ENCODE results near the gene TMEM187. TPM values are rescaled to one million over a fixed set of nuclear protein-coding genes. Genes with fewer than 3 reads are reported as not detected.

Gene TMEM187
- polyA plus RNA-seq, 6 donors from 2014 or later: 5.0 to 13.6 (median 8.1) TPM

DNA sequence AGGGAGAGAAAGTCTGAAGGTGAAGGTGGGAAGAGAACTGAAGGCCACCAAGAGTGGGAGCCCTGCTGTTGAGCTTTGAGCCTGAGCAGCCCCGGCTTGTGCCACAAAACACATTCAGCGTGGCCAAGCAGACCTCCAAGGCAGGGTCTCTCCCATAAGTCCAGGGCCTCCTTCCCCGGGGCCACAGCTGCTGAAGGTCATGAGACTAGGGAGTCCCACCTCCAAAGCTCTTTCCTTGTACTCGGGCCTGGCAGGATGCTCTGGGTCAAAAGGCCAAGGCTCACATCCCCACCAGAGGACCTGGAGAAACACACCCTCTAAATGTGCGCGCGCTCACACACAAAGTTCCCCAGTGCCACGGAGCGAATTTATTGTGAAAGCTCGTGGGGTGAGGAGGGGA is 43.0 kb upstream of the TMEM187 start:
- Mint-ChIP-seq H3K27me3 (no peaks in the 10 kb centered on the region), H3K36me3 (peaks cover 0 to 11% of the 10 kb centered on the region in 2 donors), H3K9me3 (peaks cover 0 to 3% (median 0%) of the 10 kb centered on the region in 7 donors), H3K27ac (peak overlapping the region in 5 of 6 donors; percentile 14 to 99 (median 73)), H3K4me1 (peaks cover 36 to 53% (median 48%) of the 10 kb centered on the region in 3 donors), H3K4me3 (peak overlapping the region in 3 of 8 donors; percentile 12 to 97 (median 59))
- ATAC-seq (ENCODE audit: low read depth in 2 of 2) (no peak), DNase-seq (no peak)

DNA sequence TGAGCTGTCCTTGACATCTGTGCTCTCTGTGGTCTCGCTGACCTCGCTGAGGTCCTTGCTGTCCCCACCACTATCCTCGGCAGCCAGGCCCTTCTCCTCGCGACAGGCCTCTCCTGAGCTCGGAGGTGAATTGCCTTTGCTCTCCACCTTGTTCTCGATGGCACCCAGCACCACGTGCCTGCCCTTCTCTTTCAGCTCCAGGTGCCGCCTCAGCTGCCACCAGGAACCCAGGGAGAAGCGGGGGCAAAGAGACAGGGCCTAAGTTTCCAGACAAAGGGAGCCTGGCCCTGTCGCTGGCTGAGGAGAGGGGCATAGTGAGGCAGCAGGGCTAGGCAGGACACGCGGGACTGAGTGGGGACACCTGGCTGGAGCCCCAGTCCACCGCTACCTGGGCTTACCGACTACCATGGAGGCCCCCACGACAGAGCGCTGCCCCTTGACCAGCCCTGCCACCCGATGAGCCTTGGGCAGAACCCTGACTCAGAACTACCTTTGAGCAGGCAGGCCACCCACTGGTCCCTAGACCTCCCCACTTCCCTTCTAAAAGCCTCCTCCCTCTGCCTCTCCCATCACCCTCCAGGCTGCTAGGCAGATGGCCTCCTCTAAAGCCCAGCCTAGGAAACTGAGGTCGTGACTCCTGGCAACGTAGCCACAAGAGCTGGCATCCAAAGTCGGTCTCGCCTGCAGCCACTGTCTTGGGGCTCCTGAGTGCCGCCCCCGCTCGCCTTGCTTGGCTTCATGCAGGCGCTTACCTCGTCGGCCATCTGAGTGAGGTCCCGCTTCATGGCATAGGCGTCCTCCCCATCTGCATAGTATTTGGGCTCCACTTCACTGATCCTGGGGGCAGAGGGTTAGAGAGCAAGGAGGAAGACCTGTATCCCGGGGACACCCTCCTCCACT is 42.3 kb upstream of the TMEM187 start:
- Mint-ChIP-seq H3K9me3 (peaks cover 0 to 3% (median 0%) of the 10 kb centered on the region in 7 donors), H3K27ac (peak overlapping the region in 5 of 6 donors; percentile 42 to 99 (median 90)), H3K4me1 (peaks cover 33 to 46% (median 41%) of the 10 kb centered on the region in 3 donors), H3K4me3 (peak overlapping the region in 2 of 8 donors; percentile 12 to 43), H3K27me3 (no peaks in the 10 kb centered on the region), H3K36me3 (peaks cover 0 to 11% of the 10 kb centered on the region in 2 donors)
- no peak for DNase-seq
- ATAC-seq (ENCODE audit: low read depth in 2 of 2): no peak

DNA sequence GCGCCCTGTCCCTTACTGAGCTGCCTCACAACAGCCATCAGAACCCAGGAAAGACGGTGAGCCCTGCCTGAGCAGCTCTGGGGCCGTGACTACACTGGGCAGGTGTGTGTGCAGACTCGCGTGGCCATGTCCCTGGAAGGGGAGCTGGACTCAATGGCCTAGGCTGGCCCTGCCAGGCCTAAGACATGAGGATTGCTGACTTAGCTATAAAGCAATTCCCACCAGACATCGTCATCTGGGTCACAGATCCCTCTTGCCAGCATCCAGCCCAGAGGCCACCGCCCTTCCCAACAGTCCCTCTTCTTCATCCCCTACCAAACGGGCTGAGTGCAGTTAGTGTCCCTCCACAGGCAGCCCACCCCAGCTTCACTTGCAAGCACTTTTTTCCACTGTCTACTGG is 41.4 kb upstream of the TMEM187 start:
- Mint-ChIP-seq H3K27me3 (no peaks in the 10 kb centered on the region), H3K36me3 (peaks cover 0 to 11% of the 10 kb centered on the region in 2 donors), H3K27ac (peak overlapping the region in 3 of 6 donors; percentile 42 to 74 (median 52)), H3K9me3 (peaks cover 0 to 3% (median 0%) of the 10 kb centered on the region in 7 donors), H3K4me1 (peaks cover 33 to 49% (median 35%) of the 10 kb centered on the region in 3 donors), H3K4me3 (no peak overlapping the region)
- ATAC-seq (ENCODE audit: low read depth in 2 of 2) (no peak), DNase-seq (no peak)

- H3K36me3 Mint-ChIP-seq: peaks cover 0 to 11% of the 10 kb centered on the region in 2 donors
These were observed 40.8 kb upstream of the TMEM187 start for GRCh38 chrX:153931748-153932147.

GRCh38 chrX:153932220-153932915 is 40.2 kb upstream of the TMEM187 start:
- Mint-ChIP-seq H3K36me3 (peaks cover 0 to 11% of the 10 kb centered on the region in 2 donors), H3K4me1 (peaks cover 22 to 42% (median 31%) of the 10 kb centered on the region in 3 donors), H3K9me3 (peaks cover 0 to 6% (median 0%) of the 10 kb centered on the region in 7 donors), H3K4me3 (peak overlapping the region in 3 of 8 donors; percentile 15 to 87 (median 51)), H3K27ac (peak overlapping the region in 1 of 6 donors; percentile 50), H3K27me3 (no peaks in the 10 kb centered on the region)
- ATAC-seq (ENCODE audit: low read depth in 2 of 2) (no peak), DNase-seq (no peak)

More at GRCh38 chrX:153931748-153932147, 40.8 kb upstream of the TMEM187 start:
- H3K27ac Mint-ChIP-seq: peak overlapping the region in 4 of 6 donors; percentile 13 to 92 (median 46)
- ATAC-seq (ENCODE audit: low read depth in 2 of 2): no peak
- H3K4me3 Mint-ChIP-seq: peak overlapping the region in 2 of 8 donors; percentile 24 to 43
- no peaks in the 10 kb centered on the region for H3K27me3 Mint-ChIP-seq
- H3K4me1 Mint-ChIP-seq: peaks cover 29 to 49% (median 35%) of the 10 kb centered on the region in 3 donors
- H3K9me3 Mint-ChIP-seq: peaks cover 0 to 6% (median 0%) of the 10 kb centered on the region in 7 donors
- no peak for DNase-seq

DNA sequence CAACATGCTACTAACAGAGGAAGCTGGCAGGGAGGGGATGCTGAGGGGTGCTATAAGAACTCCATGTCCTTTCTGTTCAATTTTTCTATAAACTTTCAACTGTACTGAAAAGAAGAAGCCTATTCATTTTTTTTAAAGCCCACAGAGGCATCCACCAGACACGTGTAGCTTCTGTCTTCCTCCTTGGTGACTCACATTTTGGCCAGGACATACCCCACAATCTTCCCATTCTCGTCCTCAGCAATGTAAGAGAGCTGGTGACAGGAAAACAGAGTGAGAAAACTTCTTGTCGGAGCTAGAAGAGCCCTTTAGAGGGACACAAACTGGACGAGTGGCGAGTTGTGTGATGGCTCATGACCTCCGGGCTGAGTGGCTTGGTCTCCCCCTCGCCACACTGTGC is 38.8 kb upstream of the TMEM187 start:
- ATAC-seq (ENCODE audit: low read depth in 2 of 2): no peak
- H3K4me1 Mint-ChIP-seq: peaks cover 20 to 39% (median 26%) of the 10 kb centered on the region in 3 donors

GRCh38 chrX:153934148-153934761 is 38.3 kb upstream of the TMEM187 start:
- H3K4me1 Mint-ChIP-seq: peaks cover 20 to 35% (median 23%) of the 10 kb centered on the region in 3 donors

More for the DNA sequence above, 38.8 kb upstream of the TMEM187 start:
- Mint-ChIP-seq H3K9me3 (peaks cover 0 to 6% (median 0%) of the 10 kb centered on the region in 7 donors), H3K4me3 (peak overlapping the region; percentile 78 to 92 (median 88)), H3K27ac (peak overlapping the region in 5 of 6 donors; percentile 18 to 94 (median 81)), H3K36me3 (peaks cover 0 to 11% of the 10 kb centered on the region in 2 donors), H3K27me3 (no peaks in the 10 kb centered on the region)
- no peak for DNase-seq

DNA sequence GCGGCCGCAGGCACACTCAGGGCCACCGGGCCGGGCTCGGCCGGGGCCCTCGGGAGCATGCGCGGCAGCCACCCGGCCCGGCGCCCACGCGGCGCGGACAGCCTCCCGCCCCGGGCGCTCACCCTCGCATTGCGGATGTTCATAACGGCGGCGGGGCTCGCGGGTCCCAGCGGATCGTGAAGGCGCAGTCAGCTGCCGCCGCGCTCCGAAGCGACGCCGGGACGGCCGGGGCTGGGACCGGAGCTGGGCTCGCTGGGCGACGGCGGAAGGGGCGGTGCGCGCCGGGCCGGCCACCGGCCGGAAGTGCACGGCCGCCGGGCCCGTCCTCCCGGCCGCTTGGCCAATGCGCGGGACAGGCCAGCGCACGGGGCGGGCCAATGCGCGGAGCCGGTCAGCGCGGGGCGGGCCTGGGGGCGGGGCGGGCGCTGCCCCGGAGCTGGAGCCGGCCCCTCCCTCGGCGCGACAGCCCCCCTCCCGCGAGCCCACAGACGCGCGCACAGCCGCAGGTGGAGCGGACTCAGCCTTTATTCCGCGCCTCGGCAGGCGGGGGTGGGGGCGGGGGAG is 37.7 kb upstream of the TMEM187 start, which contains the start of gene NAA10:
Gene NAA10, minus strand, starts transcription at position 276 of the 564 bp plus-strand sequence. Its CDS starts 133 bp downstream, at position 143.
- H3K27ac Mint-ChIP-seq: peak within 1 kb of the TSS; percentile 69 to 94 (median 81)
- H3K4me3 Mint-ChIP-seq: peak within 1 kb of the TSS; percentile 78 to 92 (median 88)
- DNase-seq: peak; percentile 63
- peaks cover 0 to 6% (median 0%) of the 10 kb centered on the region in 7 donors for H3K9me3 Mint-ChIP-seq
- H3K27me3 Mint-ChIP-seq: no peaks in the 10 kb centered on the region
- peak; percentile 73 to 80 for ATAC-seq (ENCODE audit: low read depth in 2 of 2)
- H3K4me1 Mint-ChIP-seq: peaks cover 20 to 38% (median 21%) of the 10 kb centered on the region in 3 donors
- H3K36me3 Mint-ChIP-seq: peaks cover 0 to 11% of the 10 kb centered on the region in 2 donors

More at GRCh38 chrX:153934148-153934761, 38.3 kb upstream of the TMEM187 start:
- H3K27me3 Mint-ChIP-seq: no peaks in the 10 kb centered on the region
- peaks cover 0 to 6% (median 0%) of the 10 kb centered on the region in 7 donors for H3K9me3 Mint-ChIP-seq
- H3K36me3 Mint-ChIP-seq: peaks cover 0 to 11% of the 10 kb centered on the region in 2 donors
- H3K27ac Mint-ChIP-seq: peak overlapping the region; percentile 69 to 94 (median 81)
- DNase-seq (no peak), ATAC-seq (ENCODE audit: low read depth in 2 of 2) (peak; percentile 6 to 20)
- peak overlapping the region; percentile 78 to 92 (median 88) for H3K4me3 Mint-ChIP-seq

- Mint-ChIP-seq H3K4me1 (peaks cover 20 to 39% (median 21%) of the 10 kb centered on the region in 3 donors), H3K36me3 (peaks cover 0 to 11% of the 10 kb centered on the region in 2 donors), H3K4me3 (peak overlapping the region; percentile 69 to 88 (median 78)), H3K27me3 (no peaks in the 10 kb centered on the region), H3K27ac (peak overlapping the region in 3 of 6 donors; percentile 70 to 91 (median 76)), H3K9me3 (peaks cover 0 to 6% (median 0%) of the 10 kb centered on the region in 7 donors)
- no peak for ATAC-seq (ENCODE audit: low read depth in 2 of 2)
- no peak for DNase-seq
These were observed 37.2 kb upstream of the TMEM187 start for GRCh38 chrX:153935326-153935851.

GRCh38 chrX:153937056-153937455 is 35.5 kb upstream of the TMEM187 start:
- no peaks in the 10 kb centered on the region for H3K27me3 Mint-ChIP-seq
- peak overlapping the region in 2 of 6 donors; percentile 29 to 35 for H3K27ac Mint-ChIP-seq
- peaks cover 19 to 41% (median 19%) of the 10 kb centered on the region in 3 donors for H3K4me1 Mint-ChIP-seq

DNA sequence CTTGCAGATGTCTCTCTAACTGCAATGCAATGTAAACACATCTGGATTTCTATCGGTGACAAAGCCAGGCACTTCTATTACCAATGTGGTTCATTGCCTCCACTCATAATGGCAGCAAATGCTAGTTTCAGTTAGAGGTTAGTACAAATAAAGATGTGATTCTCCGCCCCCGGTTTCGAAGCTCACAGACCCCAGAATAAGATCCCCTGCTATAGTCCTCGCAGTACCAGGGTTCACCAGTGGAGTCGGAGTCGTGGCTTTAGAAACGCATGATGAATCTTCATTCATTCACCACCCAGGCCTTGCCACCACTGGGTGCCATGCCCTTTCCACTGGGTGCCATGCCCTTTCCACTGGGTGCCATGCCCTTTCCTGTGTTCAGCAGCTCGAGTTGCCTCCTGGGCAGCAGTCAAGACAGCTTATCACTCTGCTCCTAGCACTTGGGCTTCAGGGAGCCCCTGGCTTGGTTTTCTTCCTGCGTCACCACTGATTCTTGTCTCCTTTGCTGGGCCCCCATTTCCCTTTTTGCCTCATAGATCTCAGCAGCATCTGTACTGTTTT is 34.2 kb upstream of the TMEM187 start:
- Mint-ChIP-seq H3K9me3 (peaks cover 0 to 4% (median 0%) of the 10 kb centered on the region in 7 donors), H3K36me3 (no peaks in the 10 kb centered on the region), H3K27ac (peak overlapping the region in 3 of 6 donors; percentile 36 to 54 (median 54)), H3K27me3 (no peaks in the 10 kb centered on the region), H3K4me1 (peaks cover 17 to 43% (median 19%) of the 10 kb centered on the region in 3 donors), H3K4me3 (peak overlapping the region in 2 of 8 donors; percentile 64 to 69)
- DNase-seq (no peak), ATAC-seq (ENCODE audit: low read depth in 2 of 2) (no peak)

More at GRCh38 chrX:153937056-153937455, 35.5 kb upstream of the TMEM187 start:
- Mint-ChIP-seq H3K36me3 (no peaks in the 10 kb centered on the region), H3K9me3 (peaks cover 0 to 6% (median 0%) of the 10 kb centered on the region in 7 donors), H3K4me3 (peak overlapping the region in 2 of 8 donors; percentile 12 to 85)
- DNase-seq (no peak), ATAC-seq (ENCODE audit: low read depth in 2 of 2) (no peak)
